ENCODE results near the gene TTPAL. TPM values are rescaled to one million over a fixed set of nuclear protein-coding genes. Genes with fewer than 3 reads are reported as not detected.

TTPAL gene
- total RNA-seq, 4 donors from 2014 or later = 14.2 to 27.7 (median 22.3) TPM

- H3K27me3 ChIP-seq = no peaks in the 10 kb centered on the region
- no peaks in the 10 kb centered on the region for H3K9me3 ChIP-seq
- WGBS, 2 donors = 78 to 85% methylated on average over 7 of the region's 7 CpGs
- no peak overlapping the region for H3K4me3 ChIP-seq (replicated peaks in 1 of 3)
- H3K27ac ChIP-seq = no peak overlapping the region
- no peaks in the 10 kb centered on the region for H3K36me3 ChIP-seq
- no peaks in the 10 kb centered on the region for H3K4me1 ChIP-seq
- no peak for TF ChIP-seq CTCF (IDR thresholded peaks at IDR 0.05)
- TF ChIP-seq POLR2A (IDR thresholded peaks at IDR 0.05) = no peak
- DNase-seq = no peak
- intact Hi-C loops (cut with DNase I) = no loop called here
These were observed 25.8 kb upstream of the TTPAL start for GRCh38 chr20:44449864-44450263.

GRCh38 chr20:44450281-44450889 lies 25.3 kb upstream of the TTPAL start:
- no peak for DNase-seq
- intact Hi-C loops (cut with DNase I) = no loop called here
- H3K4me3 ChIP-seq (replicated peaks in 1 of 3) = no peak overlapping the region
- no peaks in the 10 kb centered on the region for H3K9me3 ChIP-seq
- TF ChIP-seq POLR2A (IDR thresholded peaks at IDR 0.05) (no peak), CTCF (IDR thresholded peaks at IDR 0.05) (no peak)
- no peaks in the 10 kb centered on the region for H3K27me3 ChIP-seq
- WGBS, 2 donors = 58 to 66% methylated on average over 3 of the region's 3 CpGs
- H3K27ac ChIP-seq = no peak overlapping the region
- no peaks in the 10 kb centered on the region for H3K36me3 ChIP-seq
- no peaks in the 10 kb centered on the region for H3K4me1 ChIP-seq

GRCh38 chr20:44450903-44451450 lies 24.7 kb upstream of the TTPAL start:
- Histone ChIP-seq H3K4me1 (no peaks in the 10 kb centered on the region), H3K27me3 (no peaks in the 10 kb centered on the region), H3K4me3 (replicated peaks in 1 of 3) (no peak overlapping the region), H3K36me3 (no peaks in the 10 kb centered on the region), H3K9me3 (no peaks in the 10 kb centered on the region), H3K27ac (no peak overlapping the region)
- intact Hi-C loops (cut with DNase I) = no loop called here
- no peak for TF ChIP-seq POLR2A (IDR thresholded peaks at IDR 0.05)
- WGBS, 2 donors = 58 to 79% methylated on average over 6 to 7 of the region's 7 CpGs
- DNase-seq = no peak

- Histone ChIP-seq H3K4me1 (no peaks in the 10 kb centered on the region), H3K9me3 (no peaks in the 10 kb centered on the region), H3K36me3 (no peaks in the 10 kb centered on the region), H3K4me3 (replicated peaks in 1 of 3) (no peak overlapping the region), H3K27ac (no peak overlapping the region), H3K27me3 (no peaks in the 10 kb centered on the region)
- intact Hi-C loops (cut with DNase I) = no loop called here
- no peak for TF ChIP-seq POLR2A (IDR thresholded peaks at IDR 0.05)
- no peak for TF ChIP-seq CTCF (IDR thresholded peaks at IDR 0.05)
- WGBS, 2 donors = 88 to 90% methylated on average over 7 of the region's 7 CpGs
- DNase-seq = no peak
These were observed 21.2 kb upstream of the TTPAL start for GRCh38 chr20:44454306-44454963.

GRCh38 chr20:44455126-44455525 lies 20.5 kb upstream of the TTPAL start:
- Histone ChIP-seq H3K27ac (no peak overlapping the region), H3K4me3 (replicated peaks in 1 of 3) (no peak overlapping the region), H3K27me3 (no peaks in the 10 kb centered on the region), H3K36me3 (no peaks in the 10 kb centered on the region), H3K9me3 (no peaks in the 10 kb centered on the region), H3K4me1 (no peaks in the 10 kb centered on the region)
- DNase-seq = no peak
- no peak for TF ChIP-seq POLR2A (IDR thresholded peaks at IDR 0.05)
- no peak for TF ChIP-seq CTCF (IDR thresholded peaks at IDR 0.05)
- WGBS, 2 donors = 55 to 77% methylated on average over 3 of the region's 3 CpGs
- intact Hi-C loops (cut with DNase I) = no loop called here
